IMR-90 (cell line): ENCODE data around the gene NPRL2.
"Not testable (repeated sequence)": the region's sequence is repeated elsewhere in the genome, so short reads cannot be mapped to it uniquely, and the experiment has no call there.

Experiments
- CTCF ChIP-seq: conservative IDR thresholded peaks from 2 replicates; pipeline ENCODE4 v1.5.1; 2012; ENCODE audit warnings: mild to moderate bottlenecking, low read depth, low read length, improper control_type of control experiment
- POLR2A ChIP-seq: IDR thresholded peaks from 2 replicates; pipeline ENCODE4 v1.6.1; 2012; ENCODE audit warnings: mild to moderate bottlenecking, low read depth, low read length

- not testable (repeated sequence) for TF ChIP-seq CTCF, POLR2A
Observed at GRCh38 chr3:50312041-50312440, 38.5 kb downstream of the NPRL2 start.
